AG09319 (cell line): Measurements from ENCODE around the gene BNIP5.

Experiments
- DNase-seq: peaks from one replicate; pipeline ENCODE4 v3.0.0-alpha.2; 2010; ENCODE audit warnings: low read depth; ENCODE audit errors: extremely low read depth
- CTCF ChIP-seq: IDR thresholded peaks from 2 replicates; pipeline ENCODE4 v1.5.1; 2011; ENCODE audit warnings: low read depth, mild to moderate bottlenecking, inconsistent platforms, low read length, moderate library complexity

Gene BNIP5

GRCh38 chr6:36378243-36378920 is 41.7 kb upstream of the BNIP5 start:
- no peak for TF ChIP-seq CTCF
- DNase-seq: no peak

DNA sequence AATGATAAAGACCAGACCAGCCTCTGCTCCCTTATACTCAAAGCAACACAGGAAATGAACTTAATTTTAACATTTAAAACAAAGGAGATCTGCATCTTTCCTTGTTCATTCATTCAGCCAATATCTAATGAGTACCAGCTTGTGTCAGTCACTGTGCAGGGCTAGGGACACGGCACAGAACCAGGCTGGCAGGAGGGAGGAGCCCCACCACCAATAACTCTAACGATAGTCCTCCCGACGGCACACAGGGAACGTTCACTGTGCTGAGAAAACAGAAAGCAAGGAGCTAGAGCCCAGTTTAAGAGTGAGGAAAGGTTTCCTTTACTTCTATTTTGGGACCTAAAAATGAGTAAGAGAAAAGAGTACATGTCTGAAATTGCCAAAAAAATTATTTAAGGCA is 40.9 kb upstream of the BNIP5 start:
- TF ChIP-seq CTCF: no peak
- DNase-seq: no peak

GRCh38 chr6:36376742-36377141 is 40.1 kb upstream of the BNIP5 start:
- no peak for TF ChIP-seq CTCF
- DNase-seq: no peak

GRCh38 chr6:36376183-36376582 is 39.5 kb upstream of the BNIP5 start:
- TF ChIP-seq CTCF: no peak

DNA sequence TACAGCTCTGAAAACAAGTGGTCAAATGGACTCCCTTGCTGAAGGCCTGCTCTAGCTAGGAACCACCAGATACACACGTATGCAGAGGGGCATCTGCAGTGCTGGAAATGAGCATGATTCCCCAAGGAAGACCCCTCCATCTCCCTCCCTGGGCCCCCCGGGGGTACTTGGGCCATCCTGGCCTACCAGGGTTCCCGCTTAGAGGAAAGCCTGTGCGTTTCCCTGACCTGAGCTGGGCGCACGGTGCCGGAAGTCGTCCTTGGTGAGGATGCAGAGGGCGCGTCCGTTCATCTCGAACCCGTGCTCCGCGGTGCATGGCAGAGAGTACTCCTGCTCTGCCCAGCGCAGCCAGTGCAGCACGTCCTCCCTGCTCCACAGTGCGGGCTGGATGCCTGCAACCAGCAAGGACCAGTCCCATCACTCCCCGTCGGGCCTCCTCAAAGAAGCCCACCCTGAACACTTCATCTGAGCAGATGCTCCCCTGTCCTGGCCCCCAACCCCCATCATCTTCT is 39.0 kb upstream of the BNIP5 start:
- DNase-seq: no peak
- TF ChIP-seq CTCF: no peak

More at GRCh38 chr6:36376183-36376582, 39.5 kb upstream of the BNIP5 start:
- DNase-seq: no peak

GRCh38 chr6:36374972-36375371 is 38.3 kb upstream of the BNIP5 start:
- no peak for DNase-seq
- no peak for TF ChIP-seq CTCF

DNA sequence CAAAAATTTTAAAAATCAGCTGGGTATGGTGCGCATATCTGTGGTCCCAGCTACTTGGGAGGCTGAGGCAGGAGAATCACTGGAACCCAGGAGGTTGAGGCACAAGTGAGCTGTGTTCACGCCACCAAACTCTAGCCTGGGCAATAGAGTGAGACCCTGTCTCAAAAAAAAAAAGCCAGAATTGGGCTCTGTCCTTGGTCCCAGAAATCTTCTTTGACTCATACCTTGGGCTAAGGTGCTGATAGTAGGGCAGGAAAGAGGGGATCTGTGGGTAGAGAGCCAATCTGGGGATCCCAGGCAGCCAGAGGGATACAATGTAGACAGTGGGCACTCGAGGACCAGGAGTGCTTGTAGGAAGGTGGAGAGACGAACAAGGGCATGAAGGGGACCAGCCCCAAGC is 37.5 kb upstream of the BNIP5 start:
- DNase-seq: no peak
- TF ChIP-seq CTCF: no peak
